ENCODE results near the gene TBX19. TPM values are rescaled to one million over a fixed set of nuclear protein-coding genes. Genes with fewer than 3 reads are reported as not detected.

Gene TBX19
- total RNA-seq, 4 donors from 2014 or later: 0.12 to 0.53 (median 0.36) TPM; not detected in 1

GRCh38 chr1:168361252-168361651 lies 80.6 kb downstream of the TBX19 start:
- intact Hi-C loops (cut with DNase I; ENCODE audit: low total_unique reads): no loop called here
- in situ Hi-C loops (cut with MboI; ENCODE audit: low sequenced_read_pairs in 4 of 4): no loop called here
- Histone ChIP-seq H3K36me3 (no peaks in the 10 kb centered on the region), H3K4me1 (no peaks in the 10 kb centered on the region), H3K9me3 (no peaks in the 10 kb centered on the region), H3K27ac (no peak overlapping the region), H3K27me3 (no peaks in the 10 kb centered on the region), H3K4me3 (no peak overlapping the region)
- DNase-seq (no peak), ATAC-seq (no peak)
- TF ChIP-seq POLR2A (IDR thresholded peaks at IDR 0.05) (no peak), CTCF (IDR thresholded peaks at IDR 0.05 in 4 of 5, conservative IDR thresholded peaks at IDR 0.05 in 1 of 5) (no peak)

- Histone ChIP-seq H3K36me3 (no peaks in the 10 kb centered on the region), H3K27me3 (no peaks in the 10 kb centered on the region), H3K27ac (no peak overlapping the region), H3K9me3 (no peaks in the 10 kb centered on the region), H3K4me1 (no peaks in the 10 kb centered on the region), H3K4me3 (no peak overlapping the region)
- peak in 1 of 2 donors; percentile 22 for DNase-seq
- no peak for ATAC-seq
- intact Hi-C loops (cut with DNase I; ENCODE audit: low total_unique reads) (no loop called here), in situ Hi-C loops (cut with MboI; ENCODE audit: low sequenced_read_pairs in 4 of 4) (no loop called here)
- TF ChIP-seq CTCF (IDR thresholded peaks at IDR 0.05 in 4 of 5, conservative IDR thresholded peaks at IDR 0.05 in 1 of 5): no peak
- no peak for TF ChIP-seq POLR2A (IDR thresholded peaks at IDR 0.05)
These were observed 82.3 kb downstream of the TBX19 start for GRCh38 chr1:168362991-168363390.

Other genes with a start within 250 kb of the TBX19 start
- 1 to 10 TPM in 1 of 4 donors, under 1 TPM in 3; 0.31 to 1.0 (median 0.86) TPM for gene GPR161, start 143.9 kb upstream of the TBX19 start, total RNA-seq
- gene TIPRL, start 101.9 kb upstream of the TBX19 start, total RNA-seq: 10 to 100 TPM; 23.2 to 35.1 (median 27.1) TPM
- gene SFT2D2, start 54.9 kb upstream of the TBX19 start, total RNA-seq: 10 to 100 TPM; 10.2 to 15.8 (median 11.7) TPM